Activated T-cell treated with anti-CD3 and anti-CD28 coated beads for 4 hours (primary cell): ENCODE measurements around the gene ZNF593OS.

ENCODE experiments used
- DNase-seq: peaks from one replicate; pipeline ENCODE4 v3.0.0-alpha.2; 2020

Gene ZNF593OS

DNA sequence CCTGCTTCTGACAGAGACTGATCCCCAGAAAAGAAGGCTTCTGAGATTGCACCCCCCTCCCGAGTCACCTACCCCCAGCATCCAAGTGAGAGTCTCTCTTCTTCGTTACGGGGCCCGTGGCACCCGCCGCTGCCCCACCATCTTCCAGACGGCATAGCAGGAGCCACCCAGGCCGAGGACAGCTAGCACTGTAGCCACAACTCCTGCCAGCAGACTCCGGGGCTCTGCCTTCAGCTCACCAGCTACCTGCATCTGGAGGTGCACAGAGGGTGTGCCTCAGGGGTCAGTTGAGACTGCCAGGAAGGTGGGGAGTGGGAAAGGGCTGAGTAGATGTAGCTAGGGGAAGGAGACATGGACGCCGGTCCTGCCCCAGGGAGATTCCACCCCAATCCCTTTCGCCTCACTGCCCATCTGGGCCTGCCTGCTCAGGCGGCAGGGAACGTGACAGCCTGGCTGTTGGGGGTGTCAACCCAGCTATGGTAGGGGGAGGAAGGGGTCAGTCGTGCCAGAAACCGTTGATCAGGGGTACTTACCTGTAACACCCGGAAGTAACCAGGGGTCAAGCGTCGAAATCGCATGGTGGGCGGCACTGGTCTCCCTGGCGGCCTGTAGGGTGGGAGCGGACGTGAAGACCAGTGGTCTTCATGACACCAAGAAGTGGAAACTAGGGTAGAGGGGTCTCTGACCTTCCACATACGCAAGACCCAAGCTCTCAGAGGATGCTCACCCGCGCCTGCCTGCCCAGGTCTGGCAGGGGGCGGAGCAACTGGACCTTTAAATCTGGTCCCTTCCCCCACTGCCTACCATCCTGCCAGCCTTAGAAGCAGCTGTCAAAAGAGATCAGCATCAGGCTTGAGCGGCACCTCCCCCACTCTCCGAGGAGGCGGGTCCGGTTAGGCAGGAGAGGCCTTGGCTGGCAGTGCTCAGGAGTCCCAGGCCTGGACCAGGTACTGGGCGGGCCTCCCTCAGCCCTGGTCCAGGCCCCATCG is at the start of gene ZNF593OS:
ZNF593OS (minus strand) TSS at position 749 of the 989 bp plus-strand sequence; CDS start at position 578, 171 bp downstream.
- DNase-seq: no peak

- no peak for DNase-seq
Measured at GRCh38 chr1:26221094-26221493, 49.5 kb upstream of the ZNF593OS start.

DNA sequence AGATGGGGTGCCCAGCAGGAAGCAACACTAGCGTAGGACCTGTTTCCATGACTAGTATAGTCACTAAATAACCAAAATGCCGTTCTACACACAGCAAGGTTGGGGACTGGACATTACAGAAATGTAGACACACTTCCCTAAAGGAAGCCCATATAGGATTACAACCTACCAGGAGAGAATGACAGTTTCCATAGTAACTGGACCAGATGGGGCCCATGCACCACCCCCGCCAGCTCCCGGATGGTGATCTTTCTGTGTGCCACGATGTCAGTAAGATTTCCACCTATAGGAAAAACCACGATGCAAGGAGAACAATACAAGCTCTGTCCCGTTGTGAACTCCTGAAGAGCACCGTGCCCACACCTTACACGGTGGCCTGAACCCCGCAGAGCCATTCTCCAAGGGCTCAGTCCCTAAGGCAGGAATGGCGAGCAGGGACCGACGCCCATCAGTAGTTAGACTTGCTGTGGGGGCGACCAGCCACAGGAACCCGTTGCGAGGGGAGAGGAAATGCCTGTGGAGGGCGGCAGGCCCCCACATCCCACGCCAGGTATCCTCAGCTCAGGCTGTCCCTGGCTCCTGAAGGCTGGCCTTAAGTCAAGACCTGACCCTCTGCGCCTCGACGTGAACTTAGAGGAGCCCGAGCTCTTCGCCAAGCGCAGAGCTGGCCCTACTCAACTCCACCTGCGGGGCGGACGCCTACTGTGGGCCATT is 48.7 kb upstream of the ZNF593OS start:
- no peak for DNase-seq

DNA sequence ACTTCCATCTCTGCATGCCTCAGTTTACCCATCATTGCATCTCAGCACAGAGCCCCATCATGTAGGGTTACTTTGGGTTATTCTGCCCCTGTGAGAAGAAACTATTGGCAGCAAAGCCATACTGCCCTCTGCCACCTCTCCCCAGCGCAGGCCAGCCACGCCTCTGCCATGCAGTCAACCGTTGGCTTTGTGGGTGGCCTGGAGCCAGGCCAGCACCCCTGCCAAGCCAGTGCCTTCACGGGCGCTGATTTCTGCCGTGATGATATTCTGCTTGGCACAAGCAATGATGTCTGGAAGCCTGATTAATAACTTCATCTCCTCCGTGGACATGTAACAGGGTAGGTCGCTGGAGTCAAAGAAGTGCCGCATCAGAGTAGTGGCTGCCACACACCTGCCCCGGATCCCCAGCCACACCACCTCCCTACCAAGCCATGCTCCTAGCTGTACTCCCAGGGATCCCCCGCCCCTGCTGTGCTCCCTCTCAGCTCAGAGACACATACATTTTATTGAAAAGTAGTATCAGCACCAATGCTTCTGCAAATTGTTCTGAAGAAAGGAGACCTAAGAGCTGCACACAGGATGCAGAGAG is 47.4 kb upstream of the ZNF593OS start:
- no peak for DNase-seq

GRCh38 chr1:26215246-26215645 is 43.6 kb upstream of the ZNF593OS start:
- DNase-seq: no peak

DNA sequence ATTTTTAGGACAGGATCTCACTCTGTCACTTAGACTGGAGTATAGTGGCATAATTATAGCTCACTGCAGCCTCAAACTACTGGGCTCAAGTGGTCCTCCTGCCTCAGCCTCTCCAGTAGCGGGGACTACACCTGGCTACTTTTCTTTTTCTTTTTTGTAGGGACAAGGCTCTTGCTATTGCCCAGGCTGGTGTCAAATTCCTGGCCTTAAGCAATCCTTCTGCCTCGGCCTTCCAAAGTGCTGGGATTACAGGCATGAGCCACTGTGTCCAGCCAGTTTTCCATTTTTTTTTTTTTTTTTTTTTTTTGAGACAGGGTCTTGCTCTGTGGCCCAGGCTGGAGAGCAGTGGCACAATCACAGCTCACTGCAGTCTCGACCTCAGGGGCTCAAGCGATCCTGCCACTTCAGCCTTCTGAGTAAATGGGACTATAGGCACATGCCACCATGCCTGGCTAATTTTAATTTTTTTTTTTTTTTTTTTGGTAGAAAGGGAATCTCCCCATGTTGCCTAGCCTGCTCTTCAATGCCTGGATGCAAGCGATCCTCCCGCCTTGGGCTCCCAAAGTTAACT is 41.8 kb upstream of the ZNF593OS start:
- no peak for DNase-seq

- DNase-seq: no peak
Measured at GRCh38 chr1:26212726-26213125, 41.1 kb upstream of the ZNF593OS start.

- no peak for DNase-seq
Measured at GRCh38 chr1:26210147-26210870, 38.7 kb upstream of the ZNF593OS start.

DNA sequence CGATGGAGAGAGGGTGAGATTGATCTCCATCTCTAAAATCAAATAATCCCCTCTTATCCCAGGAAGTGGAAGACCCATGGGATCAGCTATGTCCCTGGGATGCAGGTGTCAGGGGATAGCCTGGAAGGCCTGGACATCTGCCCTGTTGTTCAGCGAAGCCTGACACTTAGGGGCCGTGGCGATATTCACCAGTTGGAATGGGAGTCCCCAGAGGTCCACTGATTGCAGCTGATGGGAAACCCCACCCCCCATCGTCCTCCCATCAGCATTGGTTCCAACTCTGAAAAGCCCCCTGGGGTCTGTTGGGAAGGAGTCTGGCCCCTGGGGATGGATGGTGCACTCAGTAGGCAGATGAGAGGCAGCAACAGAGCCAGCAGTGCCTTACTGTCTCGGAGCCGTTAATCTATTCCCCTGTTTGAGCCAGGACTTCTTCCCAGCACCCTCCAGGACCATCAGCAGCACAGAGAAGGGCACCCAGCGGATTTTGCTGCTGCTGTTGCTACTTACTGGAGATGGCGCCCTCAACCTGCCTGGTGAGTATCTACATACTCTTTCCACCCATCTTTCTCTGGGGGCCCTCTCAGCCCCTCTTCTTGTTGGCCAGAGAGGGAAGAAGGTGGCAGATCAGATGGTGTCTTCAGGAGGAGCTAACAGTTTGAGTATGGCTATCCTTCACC is 32.1 kb upstream of the ZNF593OS start:
- DNase-seq: no peak

DNA sequence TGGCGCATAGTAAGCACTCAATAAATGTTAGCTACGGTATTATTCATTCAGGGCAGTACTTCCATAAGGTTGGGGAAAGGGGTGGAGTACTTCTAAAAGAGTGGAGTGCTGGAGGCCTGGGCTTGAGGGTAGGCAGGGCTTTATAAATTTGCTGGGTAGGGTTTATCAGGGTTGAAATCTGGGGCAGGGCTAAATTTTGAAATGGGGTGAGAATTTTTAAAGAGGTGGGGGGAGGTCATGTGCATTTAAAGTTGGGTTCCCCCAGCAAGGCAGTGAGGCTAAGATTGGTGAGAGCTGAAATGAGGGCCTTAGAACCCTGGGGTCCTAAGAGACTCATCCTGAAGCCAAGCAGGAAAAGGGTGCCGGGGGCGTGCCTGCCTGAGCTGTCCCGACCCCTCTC is 28.8 kb upstream of the ZNF593OS start:
- no peak for DNase-seq

DNA sequence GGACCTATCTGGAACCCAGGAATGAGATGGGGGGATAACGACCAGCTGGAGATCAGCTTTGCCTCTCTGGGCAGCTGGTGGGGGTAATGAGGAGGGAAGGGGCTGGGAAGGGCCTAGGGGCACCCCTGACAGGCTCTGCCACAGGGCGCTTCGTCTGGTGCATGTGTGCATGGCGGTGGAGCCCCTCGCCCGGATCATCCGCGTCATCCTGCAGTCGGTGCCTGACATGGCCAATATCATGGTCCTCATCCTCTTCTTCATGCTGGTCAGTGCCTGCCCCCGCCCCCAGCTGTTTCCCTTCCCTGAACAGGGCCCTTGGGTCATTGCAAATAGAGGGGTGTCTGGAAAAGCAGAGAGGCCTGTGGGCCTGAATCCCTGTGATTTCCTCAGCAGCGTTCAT is 26.2 kb upstream of the ZNF593OS start:
- DNase-seq: no peak

- DNase-seq: no peak
Measured at GRCh38 chr1:26197301-26197700, 25.7 kb upstream of the ZNF593OS start.

GRCh38 chr1:26195805-26196204 is 24.2 kb upstream of the ZNF593OS start:
- no peak for DNase-seq

- DNase-seq: no peak
Measured at GRCh38 chr1:26191739-26192138, 20.1 kb upstream of the ZNF593OS start.

DNA sequence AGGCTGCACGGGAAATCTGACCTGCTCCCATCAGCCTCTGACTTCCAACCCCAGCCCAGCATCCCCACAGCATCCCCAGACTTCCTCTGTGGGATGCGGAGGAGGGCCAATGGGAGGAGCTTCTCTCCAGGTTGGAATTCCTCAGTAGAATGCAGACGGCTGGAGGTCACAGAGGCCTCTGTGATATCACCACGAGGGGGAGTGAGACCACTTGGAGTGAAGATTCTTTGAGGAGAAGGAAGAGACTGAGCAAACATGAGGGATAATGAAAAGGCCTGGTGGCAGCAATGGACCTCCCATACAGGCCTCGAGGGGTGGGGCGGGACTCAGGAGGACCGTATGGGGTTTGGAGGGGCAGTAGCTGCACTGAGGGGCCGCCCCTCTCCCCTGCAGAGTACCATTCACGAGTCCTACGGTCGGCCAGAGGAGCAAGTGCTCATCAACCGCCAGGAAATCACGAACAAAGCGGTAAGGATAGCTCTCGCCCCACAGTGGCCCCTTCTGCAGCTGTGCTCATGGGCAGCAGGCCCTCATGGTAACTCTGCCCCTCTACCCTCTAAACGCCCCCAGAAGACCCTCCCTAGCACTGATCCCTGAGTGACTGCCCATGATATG is 18.8 kb upstream of the ZNF593OS start, which contains the start of gene CATSPER4:
CATSPER4 (plus strand) TSS at position 230 of the 615 bp plus-strand sequence; CDS start at position 256, 26 bp downstream.
- no peak for DNase-seq

GRCh38 chr1:26189751-26190275 is 18.2 kb upstream of the ZNF593OS start:
- no peak for DNase-seq

GRCh38 chr1:26189331-26189730 is 17.7 kb upstream of the ZNF593OS start:
- DNase-seq: no peak

DNA sequence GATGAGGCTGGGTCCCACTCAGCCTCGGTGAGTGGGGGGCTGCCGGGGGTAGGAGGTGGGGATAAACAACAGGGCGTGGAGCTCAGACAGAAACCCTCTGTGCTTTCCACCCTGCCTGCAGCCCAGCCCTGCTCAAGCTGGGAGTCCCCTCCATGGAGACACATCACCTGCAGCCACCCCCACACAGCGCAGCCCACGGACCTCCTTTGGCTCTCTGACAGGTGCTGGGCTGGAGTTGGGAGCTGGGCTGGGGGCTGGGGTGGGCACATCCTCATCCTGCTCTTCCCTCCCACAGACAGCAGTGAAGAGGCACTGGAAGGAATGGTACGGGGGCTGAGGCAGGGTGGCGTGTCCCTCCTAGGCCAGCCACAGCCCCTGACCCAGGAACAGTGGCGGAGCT is 16.8 kb upstream of the ZNF593OS start:
- no peak for DNase-seq

DNA sequence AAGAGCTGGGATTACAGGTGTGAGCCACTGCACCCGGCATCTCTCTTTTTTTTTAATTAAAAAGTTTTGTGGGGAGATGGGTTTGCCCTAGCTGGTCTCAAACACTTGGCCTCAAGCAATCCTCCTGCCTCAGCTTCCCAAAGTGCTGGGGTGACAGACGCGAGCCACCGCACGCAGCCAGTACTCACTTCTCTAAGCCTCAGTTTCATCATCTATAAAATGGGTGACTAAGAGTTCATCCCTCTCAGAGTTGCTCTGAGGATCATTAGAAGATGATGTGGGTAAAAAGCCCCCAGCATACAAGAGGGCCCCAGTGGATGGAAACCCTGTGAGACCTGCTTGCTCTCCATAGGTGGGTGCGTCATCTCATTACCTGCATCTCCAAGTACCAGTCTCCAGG is 16.2 kb upstream of the ZNF593OS start:
- no peak for DNase-seq

DNA sequence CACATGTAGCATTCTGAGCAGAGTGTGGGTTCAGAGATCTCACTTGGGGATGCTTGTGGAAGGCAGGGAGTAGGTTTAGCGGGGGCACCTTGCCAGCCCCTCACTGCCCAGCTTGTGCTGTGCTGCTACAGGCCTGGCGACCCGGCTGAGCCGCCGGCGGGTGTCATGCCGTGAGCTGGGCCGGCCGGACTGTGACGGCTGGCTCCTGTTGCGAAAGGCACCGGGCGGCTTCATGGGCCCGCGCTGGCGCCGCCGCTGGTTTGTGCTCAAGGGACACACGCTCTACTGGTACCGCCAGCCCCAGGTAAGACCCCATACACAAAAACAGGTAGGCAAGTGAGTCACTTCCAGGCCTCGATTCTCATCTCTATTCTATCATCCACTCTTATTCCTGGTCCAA is 13.3 kb upstream of the ZNF593OS start:
- no peak for DNase-seq

GRCh38 chr1:26184086-26184485 is 12.5 kb upstream of the ZNF593OS start:
- DNase-seq: no peak
